NCI-H1930 (cell line): ENCODE data around the gene MLX.
"Not testable (repeated sequence)": the region's sequence is repeated elsewhere in the genome, so short reads cannot be mapped to it uniquely, and the experiment has no call there.

ENCODE experiments used
- DNase-seq, 2 experiments: peaks; one replicate each; lab custom pipeline; 2025; lab: John Stamatoyannopoulos, UW

MLX gene

DNA sequence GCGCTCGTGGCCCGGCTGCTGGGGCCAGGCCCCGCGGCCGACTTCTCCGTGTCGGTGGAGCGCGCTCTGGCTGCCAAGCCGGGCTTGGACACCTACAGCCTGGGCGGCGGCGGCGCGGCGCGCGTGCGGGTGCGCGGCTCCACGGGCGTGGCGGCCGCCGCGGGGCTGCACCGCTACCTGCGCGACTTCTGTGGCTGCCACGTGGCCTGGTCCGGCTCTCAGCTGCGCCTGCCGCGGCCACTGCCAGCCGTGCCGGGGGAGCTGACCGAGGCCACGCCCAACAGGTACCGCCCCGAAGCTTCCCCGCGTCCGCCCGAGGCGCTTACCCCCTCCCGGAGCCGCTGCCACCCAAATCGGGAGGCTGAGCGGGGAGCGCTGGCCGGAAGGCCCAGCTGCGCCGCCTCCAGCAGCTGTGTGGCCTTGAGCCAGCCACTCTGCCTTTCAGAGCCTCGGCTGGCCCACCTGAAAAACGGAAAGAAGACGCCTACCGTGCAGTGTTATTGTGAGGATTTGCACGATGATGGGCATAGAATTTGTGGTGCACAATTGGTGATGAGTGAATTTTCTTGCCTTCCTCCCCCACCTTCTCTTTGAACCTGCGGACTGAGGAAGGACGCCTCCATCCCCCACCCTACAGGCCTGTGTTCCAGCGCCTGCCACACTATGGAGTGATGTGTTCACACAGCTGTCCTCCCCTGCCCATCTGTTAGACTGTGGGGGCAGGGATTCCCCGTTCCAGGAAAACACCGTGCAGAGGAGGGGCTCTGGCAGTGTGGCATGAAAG is 30.3 kb upstream of the MLX start:
- DNase-seq: peak; percentile 46 to 48

DNA sequence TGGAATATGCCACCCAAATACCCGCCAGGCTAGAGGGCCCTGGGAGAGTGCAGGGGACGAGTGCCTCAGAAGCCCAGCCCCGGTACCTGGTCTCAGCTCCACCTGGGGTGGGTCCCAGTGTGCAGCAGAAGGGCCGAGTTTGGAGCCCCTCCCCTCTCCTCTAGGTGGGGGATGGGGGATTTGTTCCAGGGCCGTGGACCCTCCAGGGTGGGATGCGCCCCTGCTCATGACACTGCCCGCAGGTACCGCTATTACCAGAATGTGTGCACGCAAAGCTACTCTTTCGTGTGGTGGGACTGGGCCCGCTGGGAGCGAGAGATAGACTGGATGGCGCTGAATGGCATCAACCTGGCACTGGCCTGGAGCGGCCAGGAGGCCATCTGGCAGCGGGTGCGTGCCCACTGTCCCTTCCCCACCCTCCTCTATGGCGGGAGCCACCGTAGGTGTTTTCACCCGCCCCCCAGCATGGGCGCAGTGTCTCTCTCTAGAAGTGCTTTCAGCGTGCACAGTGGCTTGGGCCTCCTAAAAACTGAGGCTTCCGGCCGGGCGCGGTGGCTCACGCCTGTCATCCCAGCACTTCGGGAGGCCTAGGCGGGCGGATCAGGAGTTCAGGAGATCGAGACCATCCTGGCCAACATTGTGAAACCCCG is 29.6 kb upstream of the MLX start:
- no peak for DNase-seq

DNA sequence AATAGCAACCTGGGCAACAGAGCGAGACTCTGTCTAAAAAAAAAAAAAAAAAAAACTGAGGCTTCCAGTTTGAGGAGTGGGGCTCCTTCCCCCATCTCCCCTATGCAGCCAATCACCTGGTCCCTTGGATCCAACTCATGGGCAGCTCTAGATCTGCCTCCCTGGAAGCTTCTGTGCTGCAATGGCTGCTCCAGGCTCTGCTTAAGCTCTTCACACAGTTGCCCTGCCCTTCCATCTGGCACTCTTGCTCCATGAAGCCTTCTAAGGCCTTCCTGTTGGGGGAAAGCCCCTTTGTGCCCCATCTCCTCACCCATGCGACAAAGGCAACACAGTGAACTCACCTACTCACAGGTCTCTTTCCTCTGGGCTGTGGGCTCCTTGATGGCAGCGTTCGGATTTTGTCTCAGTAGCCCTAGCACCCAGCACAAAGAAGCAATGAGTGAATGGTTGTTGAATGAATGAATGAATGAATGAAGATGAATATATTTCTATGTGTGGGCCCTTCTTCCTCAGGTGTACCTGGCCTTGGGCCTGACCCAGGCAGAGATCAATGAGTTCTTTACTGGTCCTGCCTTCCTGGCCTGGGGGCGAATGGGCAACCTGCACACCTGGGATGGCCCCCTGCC is 29.0 kb upstream of the MLX start:
- no peak for DNase-seq

DNA sequence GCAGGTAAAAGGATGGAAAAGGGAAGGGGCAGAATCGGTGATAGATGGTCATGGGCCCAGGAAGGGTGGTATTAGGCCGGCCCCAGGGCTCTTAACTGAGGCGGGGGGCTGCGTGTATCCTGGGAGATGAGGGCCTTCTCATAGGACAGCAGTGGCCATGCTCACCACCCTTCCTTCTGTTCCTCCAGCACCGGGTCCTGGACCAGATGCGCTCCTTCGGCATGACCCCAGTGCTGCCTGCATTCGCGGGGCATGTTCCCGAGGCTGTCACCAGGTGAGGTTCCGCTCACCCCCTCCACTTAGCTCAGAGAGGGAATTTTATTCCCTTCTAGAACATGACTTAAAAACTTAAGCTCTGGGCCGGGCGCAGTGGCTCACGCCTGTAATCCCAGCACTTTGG is 28.4 kb upstream of the MLX start:
- DNase-seq: no peak

DNA sequence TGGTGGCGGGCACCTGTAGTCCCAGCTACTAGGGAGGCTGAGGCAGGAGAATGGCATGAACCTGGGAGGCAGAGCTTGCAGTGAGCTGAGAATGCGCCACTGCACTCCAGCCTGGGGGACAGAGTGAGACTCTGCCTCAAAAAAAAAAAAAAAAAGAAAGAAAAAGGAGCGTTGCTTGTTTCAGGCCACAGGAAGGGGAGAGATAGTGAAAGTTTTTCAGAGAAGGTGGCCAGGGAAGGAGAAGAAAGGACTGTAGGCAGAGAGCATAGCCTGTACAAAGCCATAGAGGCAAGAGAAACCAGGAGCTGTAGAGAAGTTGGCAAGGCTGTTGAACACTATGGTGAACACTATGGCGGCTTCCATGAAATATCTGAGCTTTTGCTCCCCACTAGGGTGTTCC is 26.3 kb upstream of the MLX start:
- not testable (repeated sequence) for DNase-seq

DNA sequence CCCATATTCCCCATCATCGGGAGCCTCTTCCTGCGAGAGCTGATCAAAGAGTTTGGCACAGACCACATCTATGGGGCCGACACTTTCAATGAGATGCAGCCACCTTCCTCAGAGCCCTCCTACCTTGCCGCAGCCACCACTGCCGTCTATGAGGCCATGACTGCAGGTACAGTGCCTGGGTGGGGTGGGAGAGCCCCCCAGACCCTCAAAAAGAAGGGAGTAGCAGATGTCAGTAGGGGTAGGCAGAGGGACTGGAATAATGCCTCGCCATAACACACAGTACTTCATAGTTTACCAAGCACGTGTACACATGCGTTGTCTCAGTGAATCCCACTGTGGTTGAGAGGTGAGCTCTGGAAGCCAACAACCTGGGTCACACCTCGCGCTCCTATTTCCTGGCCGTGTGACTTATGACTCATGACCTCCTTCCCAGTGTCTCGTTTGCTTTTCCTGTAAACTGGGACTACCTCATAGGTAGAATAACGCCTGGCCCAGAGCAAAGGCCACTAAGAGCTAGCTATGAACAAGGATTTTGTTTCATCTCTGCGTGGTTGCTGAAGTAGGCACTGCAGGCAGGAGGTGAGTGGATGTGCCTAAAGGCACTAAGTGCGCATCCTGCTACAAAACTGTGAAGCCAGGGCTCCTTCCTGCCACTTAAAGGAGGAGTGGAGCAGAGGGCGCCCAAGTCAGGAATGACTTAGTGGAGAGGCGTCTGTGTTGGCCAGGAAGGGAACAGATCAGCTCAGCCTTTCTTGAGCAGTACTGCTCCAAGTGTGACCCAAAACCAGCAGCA is 25.7 kb upstream of the MLX start:
- no peak for DNase-seq

DNA sequence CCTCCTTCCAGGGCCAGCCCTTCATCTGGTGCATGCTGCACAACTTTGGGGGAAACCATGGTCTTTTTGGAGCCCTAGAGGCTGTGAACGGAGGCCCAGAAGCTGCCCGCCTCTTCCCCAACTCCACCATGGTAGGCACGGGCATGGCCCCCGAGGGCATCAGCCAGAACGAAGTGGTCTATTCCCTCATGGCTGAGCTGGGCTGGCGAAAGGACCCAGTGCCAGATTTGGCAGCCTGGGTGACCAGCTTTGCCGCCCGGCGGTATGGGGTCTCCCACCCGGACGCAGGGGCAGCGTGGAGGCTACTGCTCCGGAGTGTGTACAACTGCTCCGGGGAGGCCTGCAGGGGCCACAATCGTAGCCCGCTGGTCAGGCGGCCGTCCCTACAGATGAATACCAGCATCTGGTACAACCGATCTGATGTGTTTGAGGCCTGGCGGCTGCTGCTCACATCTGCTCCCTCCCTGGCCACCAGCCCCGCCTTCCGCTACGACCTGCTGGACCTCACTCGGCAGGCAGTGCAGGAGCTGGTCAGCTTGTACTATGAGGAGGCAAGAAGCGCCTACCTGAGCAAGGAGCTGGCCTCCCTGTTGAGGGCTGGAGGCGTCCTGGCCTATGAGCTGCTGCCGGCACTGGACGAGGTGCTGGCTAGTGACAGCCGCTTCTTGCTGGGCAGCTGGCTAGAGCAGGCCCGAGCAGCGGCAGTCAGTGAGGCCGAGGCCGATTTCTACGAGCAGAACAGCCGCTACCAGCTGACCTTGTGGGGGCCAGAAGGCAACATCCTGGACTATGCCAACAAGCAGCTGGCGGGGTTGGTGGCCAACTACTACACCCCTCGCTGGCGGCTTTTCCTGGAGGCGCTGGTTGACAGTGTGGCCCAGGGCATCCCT is 23.5 kb upstream of the MLX start:
- no peak for DNase-seq

DNA sequence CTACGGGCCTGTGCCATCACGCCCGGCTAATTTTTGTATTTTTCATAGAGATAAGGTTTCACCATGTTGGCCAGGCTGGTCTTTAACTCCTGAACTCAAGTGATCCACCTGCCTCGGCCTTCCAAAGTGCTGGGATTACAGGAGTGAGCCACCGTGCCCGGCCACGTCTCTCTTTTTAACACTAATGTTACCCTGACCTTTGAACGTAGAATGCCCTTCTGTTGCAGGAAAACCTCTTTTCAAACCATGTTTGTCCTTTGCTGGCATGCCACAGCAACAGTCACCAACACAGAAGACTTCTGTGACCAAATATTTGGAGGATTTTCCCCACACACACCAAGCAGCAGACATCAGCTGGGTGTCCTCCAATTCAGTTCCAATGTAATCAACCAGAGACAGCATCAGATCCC is 22.0 kb upstream of the MLX start:
- no peak for DNase-seq

DNA sequence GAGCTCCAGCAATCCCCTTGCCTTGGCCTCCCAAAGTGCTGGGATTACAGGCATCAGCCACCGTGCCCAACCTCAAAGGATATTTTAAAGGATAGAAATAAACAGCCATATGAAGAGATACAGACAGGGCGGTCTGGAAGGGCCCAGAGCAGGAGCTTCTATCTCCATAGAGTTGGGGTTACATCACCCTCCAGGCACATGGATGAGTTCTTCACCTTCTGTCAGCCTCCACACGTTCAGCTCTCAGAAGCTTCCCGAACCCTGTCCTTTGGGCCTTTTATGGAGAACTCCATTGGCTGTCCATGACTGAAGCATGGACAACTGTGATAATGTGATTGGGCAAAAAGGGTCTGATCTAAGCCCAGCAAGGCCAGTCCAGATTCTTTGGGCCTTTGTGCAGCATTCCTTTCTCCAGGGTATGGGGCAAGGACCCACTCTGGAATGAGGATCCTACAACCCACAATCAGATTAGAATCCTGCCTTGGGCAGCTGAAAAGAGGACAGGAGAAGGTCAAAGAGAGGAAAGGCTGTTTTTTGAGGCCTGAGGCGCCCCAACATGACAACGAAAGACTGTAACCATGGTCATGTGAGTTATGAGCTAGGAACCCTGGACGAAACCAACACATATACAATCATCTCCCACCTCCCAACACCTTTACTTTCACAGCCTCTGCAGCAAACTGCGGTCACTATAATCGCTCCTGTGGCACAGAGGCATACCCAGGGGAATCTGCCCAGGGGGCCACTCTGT is 21.0 kb upstream of the MLX start:
- not testable (repeated sequence) for DNase-seq

DNA sequence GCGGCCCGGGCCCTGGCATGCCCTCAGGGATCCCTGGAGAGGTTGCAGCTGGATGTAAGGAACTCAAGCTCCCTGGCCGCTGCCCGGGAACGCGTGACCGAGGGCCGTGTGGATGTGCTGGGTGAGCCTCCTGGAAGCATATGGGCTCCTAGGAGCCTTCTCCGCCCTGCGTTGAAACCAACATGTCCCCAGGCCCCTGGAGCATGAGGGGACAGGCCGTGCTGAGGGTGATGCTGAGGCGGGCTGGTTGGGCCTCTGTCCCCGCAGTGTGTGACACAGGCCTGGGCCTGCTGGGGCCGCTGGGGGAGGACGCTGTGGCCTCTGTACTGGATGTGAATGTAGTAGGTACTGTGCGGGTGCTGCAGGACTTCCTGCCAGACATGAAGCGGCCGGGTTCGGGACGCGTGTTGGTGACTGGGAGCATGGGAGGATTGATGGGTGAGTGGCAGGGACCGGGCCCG is 19.9 kb upstream of the MLX start:
- DNase-seq: no peak

DNA sequence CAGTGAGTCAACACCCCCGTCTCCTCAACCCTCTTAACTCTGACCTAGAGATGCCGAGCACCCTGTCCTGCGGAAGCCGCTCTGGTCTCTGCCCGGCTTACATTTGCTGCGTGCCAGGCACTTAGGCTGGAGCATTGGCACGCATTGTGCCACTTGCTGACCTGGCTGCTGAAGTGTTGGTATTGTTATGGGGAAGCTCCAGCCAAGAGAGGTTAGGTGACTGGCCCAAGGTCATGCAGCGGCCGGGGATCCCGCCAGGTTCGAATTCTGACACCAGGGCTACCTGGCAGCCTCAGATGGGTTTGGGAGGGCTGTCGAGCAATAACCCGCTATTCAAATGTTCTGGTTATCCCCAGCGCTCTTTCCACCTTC is 19.2 kb upstream of the MLX start:
- DNase-seq: no peak

DNA sequence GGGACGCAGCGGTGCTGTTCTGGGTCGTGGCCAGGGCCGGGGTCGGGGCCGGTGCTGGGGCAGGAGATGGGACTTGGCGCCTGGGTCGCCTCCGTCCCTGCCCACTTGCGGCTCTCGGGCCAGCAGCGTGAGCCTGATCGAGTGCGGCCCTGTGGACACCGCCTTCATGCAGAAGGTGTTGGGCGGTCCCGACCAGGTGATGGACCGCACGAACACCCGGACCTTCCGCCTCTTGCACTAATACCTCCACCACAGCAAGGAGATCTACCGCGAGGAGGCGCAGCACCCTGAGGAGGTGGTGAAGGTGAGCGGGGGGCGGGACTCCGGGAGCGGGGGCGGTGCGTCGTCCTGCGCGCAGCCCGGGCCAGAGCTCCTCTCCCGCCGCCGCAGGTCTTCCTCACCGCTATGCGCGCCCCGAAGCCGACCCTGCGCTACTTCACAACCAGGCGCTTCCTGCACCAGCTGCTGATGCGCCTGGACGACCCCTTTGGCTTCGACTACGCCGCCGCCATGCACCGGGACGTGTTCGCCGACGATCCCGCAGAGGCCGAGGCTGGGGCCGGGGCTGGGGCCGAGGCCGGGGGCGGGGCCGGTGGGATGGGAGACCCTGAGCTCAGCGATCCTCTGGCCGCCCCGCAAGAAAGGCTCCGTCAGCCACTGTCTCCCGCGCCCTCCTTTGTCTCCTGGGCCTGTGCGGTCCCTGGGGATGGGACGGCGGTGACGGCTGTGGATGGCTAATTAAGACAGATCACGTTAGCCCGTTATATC is 18.6 kb upstream of the MLX start:
- peak; percentile 81 to 82 for DNase-seq

DNA sequence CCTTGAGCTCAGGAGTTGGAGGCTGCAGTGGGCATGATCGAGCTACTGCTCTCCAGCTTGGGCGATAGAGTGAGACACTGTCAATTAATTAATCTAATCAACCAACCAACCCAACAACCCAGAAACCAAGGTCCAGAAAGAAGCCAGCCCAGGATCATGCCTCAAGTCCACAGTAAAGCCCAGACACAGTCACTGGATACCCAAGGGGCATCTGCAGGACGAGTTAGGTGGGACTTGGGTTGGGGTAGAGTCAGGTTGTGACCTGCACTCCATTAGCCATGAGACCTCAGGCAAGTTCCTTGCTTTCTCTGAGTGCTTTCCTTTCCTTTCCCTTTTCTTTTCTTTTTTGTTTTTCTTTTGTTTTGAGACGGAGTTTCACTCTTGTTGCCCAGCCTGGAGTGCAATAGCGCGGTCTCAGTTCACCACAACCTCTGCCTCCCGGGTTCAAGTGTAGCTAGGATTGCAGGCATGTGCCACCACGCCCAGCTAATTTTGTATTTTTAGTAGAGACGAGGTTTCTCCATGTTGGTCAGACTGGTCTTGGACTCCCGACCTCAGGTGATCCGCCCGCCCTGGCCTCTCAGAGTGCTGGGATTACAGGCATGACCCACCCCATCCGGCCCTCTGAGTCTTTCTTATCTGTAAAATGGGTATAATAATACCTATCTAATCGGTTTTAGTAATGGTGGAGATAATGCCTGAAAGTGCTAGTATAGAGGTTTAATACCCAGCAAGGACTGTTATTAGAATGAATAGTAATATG is 17.7 kb upstream of the MLX start:
- DNase-seq: no peak

DNA sequence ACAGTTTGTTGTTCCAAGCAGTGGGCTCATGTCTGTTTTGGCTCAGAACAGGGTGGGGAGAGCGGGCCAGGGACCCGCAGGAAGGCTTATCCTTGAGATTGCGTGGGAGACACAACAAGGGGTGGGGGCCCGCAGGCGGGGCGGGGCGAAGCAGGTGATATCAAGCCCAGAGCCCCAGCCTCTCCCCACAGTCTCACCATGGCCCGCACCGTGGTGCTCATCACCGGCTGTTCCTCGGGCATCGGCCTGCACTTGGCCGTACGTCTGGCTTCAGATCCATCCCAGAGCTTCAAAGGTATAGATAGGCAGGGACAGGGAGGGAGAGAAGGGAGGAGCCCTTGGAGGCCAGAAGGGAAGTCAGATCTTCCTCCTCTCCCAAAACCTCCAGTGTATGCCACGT is 14.2 kb upstream of the MLX start, which contains the start of gene HSD17B1:
HSD17B1 (plus strand) TSS at position 188 of the 400 bp plus-strand sequence; CDS start at position 199, 11 bp downstream.
- DNase-seq: not testable (repeated sequence)

DNA sequence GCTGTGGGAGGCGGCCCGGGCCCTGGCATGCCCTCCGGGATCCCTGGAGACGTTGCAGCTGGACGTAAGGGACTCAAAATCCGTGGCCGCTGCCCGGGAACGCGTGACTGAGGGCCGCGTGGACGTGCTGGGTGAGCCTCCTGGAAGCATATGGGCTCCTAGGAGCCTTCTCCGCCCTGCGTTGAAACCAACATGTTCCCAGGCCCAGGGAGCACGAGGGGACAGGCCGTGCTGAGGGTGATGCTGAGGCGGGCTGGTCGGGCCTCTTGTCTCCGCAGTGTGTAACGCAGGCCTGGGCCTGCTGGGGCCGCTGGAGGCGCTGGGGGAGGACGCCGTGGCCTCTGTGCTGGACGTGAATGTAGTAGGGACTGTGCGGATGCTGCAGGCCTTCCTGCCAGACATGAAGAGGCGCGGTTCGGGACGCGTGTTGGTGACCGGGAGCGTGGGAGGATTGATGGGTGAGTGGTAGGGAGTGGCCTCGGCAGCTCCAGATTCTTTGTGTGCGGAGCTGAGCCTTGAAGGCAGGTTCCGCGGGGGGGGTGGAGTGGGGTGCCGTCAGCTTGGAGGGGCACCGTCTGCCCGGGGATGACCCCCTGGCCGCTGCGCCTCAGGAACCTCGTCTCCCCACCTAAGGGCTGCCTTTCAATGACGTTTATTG is 13.6 kb upstream of the MLX start:
- DNase-seq: no peak

DNA sequence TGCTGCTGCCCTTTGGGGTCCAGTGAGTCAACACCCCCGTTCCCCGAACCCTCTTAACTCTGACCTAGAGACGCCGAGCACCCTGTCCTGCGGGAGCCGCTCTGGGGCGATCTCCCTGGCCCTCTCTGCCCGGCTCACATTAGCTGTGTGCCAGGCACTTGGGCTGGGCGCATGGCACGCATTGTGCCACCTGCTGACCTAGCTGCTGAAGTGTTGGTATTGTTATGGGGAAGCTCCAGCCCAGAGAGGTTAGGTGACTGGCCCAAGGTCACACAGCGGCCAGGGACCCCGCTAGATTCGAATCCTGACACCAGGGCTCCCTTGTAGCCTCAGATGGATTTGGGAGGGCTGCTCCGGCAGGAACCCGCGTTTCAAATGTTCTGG is 13.0 kb upstream of the MLX start:
- DNase-seq: no peak

DNA sequence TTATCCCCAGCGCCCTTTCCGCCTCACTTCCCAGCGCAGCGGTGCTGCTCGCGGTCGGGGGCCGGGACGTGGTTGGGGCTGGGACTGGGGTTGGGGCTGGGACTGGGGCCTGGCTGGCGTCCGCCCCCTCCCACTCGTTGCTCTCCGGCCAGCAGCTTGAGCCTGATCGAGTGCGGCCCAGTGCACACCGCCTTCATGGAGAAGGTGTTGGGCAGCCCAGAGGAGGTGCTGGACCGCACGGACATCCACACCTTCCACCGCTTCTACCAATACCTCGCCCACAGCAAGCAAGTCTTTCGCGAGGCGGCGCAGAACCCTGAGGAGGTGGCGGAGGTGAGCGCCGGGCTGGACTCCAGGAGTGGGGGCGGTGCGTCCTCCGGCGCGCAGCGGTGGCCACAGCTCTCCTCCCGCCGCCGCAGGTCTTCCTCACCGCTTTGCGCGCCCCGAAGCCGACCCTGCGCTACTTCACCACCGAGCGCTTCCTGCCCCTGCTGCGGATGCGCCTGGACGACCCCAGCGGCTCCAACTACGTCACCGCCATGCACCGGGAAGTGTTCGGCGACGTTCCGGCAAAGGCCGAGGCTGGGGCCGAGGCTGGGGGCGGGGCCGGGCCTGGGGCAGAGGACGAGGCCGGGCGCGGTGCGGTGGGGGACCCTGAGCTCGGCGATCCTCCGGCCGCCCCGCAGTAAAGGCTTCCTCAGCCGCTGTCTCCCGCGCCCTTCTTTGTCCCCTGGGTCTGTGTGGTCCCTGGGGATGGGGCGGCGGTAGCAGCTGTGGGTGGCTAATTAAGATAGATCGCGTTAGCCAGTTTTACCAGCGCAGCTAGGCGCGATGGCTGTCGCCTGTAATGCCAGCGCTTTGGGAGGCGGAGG is 12.4 kb upstream of the MLX start:
- peak; percentile 79 to 83 for DNase-seq
